Activated CD4-positive, CD25-positive, alpha-beta regulatory T cell treated with anti-CD3 and anti-CD28 coated beads, Interleukin-2, amount 50 U/mL, for 72 hours (primary cell): ENCODE measurements around the gene SMS.
"Not testable (repeated sequence)": the region's sequence is repeated elsewhere in the genome, so short reads cannot be mapped to it uniquely, and the experiment has no call there.

Source experiments
- DNase-seq: peaks from one replicate; pipeline ENCODE4 v3.0.0; 2021

The SMS gene

DNA sequence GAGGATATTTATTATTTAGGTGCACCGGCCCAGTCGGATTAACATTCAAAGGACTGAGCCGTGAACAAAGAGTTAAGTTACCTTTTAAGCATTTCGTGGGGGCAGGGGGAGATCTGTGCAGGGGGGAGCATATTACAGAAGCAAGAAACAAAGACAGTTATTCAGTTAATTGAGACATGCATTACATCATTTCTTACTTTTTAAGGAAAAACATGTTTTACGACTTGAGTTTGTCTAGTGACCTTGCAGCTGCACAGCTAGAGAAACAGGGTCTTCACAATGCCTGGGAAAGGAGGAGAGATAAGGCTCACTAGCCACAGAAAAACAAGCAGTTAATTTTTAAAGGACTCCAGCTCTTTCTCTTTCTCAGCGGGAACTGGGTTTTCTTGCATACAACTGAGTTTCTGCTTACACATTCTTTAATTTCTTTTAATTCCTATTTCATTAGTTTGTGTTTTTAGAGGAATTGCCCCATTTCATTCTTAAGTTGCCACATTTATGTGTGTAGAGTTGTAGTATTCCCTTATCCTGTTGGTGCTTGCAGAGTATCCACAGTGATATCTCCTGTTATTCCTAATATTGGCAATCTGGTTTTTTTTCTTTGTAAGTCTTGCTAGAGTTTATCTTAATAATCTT lies 12.8 kb downstream of the SMS start:
- DNase-seq = not testable (repeated sequence)

DNA sequence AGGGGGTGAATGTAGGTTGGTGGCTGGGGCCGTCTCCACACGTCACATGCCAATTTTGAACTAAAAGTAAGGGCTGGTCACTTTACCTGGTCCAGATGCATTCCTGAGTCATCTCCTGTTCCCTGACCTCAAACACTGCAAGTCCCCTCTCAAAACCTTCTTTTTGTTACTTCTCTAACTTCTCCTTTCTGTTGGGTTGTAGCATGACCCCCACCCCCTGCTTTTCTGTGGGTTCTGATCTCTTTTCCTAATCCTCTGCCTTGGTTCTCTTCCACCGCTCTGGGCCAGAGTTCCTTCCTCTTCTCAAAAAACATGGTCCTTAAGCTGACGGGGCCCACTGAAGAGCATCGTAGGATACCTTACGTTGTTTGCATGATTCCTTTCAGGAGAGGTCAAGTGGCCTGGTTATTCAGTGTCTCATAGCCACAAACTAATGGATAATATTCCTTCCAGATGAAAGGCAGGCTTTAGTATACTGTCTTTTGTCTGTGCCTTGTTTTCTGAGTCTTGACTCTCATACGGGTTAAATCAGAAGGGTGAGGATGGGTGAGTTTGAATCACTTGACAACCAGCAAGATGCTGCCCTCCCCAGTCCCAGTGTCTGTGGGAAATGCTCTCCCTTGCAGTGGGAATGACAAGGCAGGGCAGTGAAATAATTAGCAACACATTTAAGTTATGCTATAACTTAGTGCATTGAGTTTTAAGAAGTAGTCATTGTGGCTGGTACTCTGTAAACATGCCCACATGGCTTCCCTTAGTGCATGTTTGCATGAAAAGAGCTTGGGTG lies 15.1 kb downstream of the SMS start:
- DNase-seq = no peak

DNA sequence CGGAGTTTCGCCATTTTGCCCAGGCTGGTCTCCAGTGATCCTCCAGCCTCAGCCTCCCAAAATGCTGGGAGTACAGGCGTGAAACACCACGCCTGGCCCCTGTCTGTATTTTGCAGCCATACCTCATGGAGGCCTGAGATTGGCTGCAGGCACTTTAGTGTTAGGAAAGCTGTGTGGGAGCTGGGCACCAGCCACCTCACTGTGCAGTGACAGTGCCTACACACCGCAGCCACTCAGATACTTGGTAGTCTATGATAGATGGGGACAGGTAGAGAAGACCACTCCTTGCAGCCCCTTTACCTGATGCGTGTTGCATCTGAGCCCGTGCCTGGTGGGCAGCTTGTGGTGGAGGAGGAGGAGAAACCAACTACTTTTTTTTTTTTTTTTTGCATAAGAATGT lies 16.3 kb downstream of the SMS start:
- DNase-seq = no peak

DNA sequence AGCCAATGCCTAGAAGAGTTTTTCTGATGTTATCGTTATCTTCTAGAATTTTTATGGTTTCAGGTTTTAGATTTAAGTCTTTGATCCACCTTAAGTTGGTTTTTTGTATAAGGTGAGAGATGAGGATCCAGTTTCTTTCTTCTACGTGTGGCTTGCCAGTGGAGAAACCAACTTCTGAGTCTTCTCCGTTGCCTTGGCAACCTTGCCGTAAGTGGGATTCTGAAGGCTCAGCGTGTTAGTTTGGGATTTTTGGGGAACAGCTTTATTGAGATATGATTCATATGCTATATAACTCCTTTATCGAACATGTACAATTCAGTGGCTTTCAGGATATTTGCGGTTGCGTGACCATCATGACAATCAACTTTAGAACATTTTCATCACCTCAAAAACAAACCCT lies 17.7 kb downstream of the SMS start:
- DNase-seq = no peak

DNA sequence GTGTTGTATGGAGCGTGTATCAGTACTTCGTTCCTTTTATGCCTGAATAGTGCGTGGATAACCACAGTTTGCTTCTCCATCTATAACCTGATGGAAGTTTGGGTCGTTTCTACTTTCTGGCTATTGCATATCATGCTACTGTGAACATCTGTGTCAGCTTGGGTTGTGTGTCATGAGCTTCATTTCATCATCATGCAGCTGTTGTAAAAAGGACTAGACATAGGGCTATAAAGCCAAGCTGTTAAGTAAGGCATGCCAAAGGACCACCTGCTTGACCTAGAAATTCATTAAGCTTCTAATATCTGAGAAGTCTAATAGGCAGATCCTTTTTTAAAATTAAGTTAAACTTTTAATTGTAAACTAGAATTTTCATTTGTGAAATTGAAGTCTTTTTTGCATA lies 18.4 kb downstream of the SMS start:
- DNase-seq = no peak

DNA sequence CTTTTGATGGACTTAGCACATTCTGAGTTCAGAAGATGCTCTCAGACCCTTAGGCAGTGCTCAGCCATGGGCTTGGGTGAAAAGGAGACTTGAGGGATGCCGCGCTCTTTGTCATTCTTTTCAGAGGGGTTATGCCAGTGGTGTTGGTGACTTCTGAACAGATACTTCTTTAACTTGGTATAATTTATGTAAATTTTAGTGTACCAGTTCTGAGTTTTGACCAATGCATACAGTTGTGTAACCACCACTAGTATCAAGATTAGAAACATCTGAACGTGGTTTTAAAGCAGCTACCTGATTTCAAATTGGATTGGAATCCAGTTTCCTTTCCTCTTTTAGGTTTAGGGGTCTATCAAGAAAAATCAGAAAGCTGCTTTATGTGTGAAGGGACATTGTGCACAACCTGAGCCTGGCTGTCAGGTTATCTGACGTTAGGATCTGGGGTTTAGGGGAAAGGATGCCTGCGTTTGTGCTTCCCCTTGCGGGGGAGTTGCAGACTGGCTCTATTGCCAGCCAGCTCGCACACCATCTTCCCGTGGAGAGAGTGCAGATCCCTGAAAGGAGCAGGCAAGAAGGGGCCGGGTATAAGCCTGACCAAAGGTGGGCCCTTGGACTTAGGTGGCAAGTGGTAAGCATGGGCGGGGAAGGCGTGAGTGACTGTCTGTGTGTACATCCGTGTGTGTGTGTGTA lies 19.0 kb downstream of the SMS start:
- DNase-seq = no peak

DNA sequence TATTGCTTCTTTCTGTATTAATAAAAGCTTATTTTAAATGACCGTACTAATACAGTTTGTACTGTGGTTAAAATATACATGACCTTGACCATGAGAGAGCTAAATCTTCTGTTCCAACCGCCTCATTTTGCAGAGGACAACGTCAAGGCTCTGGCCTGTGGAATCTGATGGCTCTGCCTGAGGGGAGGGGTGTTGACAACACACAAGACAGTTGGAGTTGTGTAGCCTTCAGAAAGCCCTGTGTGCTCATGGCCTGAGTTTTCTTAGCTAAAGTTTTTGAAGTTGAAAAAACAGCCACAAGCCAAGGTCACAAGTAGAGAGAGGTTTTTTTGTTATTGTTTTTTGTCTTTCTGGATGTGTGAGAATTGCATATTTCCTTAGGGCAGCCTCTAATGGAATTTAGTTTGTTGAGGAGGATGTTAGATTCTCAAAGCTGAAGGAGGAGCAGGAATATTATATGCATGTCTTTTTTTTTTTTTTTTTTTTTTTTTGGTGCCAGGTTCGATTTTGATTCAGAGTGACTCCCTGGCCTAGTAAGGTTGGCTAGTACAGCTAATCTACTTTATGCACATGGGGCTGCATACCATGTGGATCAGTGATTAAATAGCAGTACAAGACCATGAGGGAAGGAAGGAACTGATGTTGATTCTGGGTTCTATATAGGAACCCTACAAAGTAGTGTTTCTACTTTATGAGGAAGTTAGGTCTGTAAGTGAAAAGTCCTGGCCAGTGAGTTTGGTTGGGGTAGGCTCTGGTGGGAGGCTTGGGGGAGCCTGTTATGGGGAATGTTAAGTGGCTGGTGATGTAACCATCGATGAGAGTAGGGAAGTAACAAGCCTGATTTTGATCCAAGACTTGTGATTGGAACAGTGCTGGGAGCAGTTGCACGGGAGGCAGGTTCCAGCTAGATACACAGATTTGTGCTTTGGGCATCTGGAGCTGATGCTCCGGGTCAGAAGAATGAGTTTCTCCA lies 20.3 kb downstream of the SMS start:
- DNase-seq = no peak

DNA sequence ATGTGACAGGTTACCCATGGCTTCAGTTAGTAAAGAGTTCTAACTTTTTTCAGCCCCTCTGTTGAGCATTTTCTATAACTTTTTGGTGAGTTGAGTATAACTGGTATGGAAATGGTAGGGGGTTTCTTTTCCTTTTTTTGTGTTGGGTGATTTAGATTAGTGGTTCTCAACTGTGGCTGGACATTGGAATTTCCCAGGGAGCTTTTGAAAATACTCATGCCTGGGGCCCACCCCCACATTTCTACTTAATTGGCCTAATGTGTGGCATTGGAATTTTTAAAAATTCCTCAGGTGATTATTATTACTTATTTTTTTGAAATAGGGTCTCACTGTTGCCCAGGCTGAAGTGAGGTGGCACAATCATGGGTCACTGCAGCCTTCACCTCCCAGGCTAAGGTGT lies 21.9 kb downstream of the SMS start:
- DNase-seq = no peak

DNA sequence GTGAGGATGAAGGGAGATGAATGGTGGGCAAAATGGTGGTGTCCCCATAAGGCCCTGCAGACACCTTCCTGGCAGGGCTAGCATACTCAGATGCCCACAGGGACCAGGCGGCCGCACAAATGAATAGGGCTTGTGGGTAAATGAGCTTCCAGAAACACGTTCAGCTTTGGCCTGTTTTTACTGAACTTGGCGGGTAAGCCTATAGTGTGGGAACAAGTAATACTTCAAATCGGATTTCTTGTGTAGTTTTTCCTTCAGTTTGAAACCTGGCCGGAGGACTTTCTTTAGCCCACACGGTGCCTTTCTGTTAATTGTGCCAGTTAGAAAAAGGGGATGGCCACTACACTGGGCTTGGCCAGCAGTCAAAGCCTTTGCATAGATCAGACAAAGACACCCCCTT lies 22.8 kb downstream of the SMS start:
- no peak for DNase-seq

DNA sequence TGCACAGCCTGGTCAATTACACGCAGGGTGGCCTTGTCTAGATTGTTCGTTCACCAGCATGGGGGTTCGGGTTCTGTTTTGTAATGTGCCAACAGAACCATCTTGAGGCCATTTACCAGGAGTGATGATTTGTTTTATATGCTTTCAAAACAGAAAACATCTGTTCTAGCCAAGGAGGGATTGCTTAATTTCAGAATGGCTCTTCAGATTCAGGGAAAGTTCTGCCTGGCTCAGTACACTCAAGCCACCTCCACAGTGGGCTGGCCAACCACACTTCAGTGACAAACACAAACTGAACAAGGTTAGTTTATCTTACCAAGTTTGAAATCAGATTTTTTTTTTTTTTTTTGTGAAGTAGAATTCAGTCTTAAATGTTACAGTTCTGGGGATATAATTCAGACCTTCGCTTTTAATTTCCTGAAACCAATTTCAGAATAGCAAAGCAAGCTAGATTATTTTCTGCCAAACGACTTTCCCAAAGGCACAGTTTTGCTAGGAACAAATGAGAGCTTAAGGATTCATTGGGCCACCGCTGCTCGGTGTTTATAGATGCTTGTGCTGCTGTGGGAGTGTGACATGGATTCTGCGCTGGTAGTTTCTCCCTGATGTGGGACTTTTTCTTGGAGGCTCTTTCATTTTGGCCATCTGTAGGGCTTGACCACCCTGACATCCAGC lies 23.4 kb downstream of the SMS start:
- DNase-seq = no peak

DNA sequence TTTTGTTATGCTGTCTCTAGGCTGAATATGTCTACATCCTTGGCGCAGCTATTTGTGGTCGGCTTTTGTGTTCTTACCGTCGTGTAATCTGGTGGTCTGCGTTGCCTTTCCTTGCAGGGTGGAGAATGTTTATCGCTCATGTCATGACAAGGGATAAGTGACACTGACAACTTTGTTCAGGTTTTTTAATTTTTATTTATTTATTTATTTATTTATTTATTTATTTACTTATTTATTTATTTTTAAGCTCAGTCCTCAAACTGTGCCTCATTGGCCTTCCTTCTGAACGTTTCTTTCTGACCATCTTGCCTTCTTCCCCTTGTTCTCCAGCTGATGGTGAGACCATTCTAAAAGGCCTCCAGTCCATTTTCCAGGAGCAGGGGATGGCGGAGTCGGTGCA lies 26.4 kb downstream of the SMS start:
- DNase-seq = no peak

DNA sequence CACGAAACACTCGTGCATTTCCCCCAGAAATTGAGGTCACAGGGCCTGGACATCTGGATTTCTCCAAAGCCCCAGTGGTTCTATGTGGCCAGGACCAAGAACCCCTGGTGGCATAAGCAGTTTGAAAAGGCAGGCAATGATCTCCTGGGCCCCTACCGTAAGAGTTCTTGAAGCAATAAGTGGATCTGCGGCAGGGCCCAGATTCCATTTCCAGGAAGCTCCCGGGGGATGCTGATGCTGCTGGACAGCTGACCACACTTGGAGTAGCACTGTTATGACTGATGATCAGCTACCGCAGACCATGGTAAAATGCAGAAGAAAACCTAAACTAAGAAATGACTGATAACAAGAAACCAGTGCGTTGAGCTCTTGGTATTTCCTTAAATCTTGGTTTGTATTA lies 27.8 kb downstream of the SMS start:
- DNase-seq = no peak

DNA sequence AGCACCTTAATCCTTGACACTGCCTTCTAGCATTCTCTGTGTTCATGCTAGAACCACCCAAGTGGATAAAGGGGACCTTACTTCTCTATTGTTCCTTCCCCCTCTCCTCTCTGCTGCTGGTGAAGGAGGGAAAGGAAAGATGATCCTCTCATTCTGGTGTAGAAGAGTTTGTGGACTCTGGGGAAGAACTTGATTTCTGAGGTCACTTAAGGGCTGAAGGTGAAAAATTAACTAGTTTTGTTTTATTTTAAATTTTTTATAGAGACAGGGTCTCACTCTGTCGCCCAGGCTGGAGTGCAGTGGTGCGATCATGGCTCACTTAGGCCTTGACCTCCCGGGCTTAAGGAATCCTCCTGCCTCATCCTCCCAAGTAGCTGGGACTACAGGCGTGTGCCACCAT lies 29.8 kb downstream of the SMS start:
- DNase-seq = no peak

DNA sequence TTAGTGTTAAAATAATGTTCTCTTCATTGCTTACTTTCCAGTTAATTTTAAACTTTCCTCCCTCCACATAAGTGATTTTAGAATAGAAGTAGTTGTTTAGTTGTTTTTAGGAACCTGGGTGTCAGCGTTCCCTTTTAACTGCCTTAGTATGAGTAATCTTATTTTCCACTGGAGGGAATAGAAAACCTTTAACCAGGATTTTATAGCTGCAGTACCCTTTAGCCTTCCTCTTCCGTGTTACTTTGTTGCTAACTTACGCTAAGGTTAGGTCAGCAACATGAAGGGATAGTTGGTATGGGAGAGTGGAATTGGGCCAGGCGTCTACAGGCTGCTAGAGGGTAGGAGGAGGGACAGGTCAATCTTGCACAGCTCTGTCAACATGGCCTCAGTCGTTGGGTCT lies 31.5 kb downstream of the SMS start:
- no peak for DNase-seq

DNA sequence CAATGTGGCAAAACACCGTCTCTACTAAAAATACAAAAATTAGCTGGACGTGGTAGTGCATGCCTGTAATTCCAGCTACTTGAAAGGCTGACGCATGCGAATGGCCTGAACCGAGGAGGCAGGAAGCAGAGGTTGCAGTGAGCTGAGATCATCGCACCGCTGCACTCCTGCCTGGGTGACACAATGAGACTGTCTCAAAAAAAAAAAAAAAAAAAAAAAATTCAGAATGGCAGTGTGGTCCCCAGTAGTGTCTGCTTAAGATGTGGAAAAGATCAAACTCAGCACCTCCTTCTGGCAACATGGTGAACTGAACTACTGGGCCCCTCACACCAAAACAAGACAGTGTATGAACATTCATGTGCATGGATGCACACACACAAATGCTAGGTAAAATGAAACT lies 32.2 kb downstream of the SMS start:
- no peak for DNase-seq

DNA sequence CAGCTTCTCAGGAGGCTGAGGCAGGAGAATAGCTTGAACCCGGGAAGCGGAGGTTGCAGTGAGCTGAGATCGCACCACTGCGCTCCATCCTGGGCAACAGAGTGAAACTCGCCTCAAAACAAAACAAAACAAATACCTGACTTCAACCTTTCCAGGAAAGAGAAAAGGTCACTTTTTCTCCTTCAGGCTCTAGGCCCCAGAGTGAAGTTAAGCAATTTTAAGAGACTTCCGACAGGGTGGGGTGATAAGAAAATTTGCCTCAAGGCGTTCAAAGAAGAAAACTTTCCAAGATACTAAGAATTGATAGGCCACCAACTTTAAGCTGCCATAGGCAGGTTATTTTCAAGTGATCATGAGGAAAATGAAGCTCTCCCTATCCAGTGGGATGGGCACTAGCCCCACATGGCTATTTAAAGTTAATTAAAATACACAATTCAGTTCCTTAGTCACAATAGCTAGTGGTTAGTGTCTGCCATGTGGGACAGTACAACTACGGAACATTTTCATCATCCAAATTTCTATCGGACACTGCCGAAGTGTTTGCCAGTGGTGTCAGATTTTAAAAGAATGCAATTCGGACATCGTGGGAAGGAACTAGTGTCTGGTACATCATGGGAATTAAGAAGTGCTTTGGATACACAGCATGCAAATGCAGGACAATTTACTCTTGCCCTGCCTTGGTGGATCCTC lies 33.0 kb downstream of the SMS start:
- no peak for DNase-seq

DNA sequence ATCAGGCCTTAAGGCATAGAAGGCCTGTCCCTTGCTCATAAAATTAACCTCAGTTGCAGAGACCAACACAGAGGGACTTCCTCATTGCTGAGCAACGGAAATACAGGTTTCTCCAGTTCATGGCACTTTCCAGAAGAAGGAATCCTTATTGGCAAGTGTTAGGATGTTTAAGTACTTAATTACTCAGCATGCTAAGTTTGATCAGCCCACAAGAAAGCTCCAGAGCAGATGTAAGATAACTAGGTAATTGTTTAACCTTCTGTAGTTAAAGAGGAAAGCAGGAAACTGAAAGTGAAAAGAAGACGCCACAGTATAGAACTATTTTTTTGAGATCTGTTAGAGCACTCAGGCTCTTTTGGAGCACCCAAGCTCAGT lies 33.5 kb downstream of the SMS start:
- DNase-seq = no peak

DNA sequence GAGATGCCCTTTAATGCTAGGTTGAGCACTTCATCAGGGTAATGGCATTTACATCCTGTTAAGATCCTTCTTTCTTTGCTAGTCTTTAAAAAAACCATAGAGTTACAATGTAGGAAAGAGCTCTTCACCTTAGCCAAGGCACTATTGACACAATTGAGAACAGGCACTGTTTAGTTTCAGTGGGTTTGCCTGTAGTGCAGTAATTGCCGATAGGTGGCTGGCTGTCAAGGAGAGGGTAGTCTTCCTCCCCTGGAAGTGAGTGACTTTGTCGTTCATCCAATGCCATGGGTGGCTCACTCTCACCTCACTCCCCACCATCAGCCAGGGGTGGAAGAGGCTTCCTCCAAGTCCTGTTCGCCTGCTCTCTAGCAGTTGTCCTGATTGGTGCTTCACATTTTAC lies 34.7 kb downstream of the SMS start:
- no peak for DNase-seq

DNA sequence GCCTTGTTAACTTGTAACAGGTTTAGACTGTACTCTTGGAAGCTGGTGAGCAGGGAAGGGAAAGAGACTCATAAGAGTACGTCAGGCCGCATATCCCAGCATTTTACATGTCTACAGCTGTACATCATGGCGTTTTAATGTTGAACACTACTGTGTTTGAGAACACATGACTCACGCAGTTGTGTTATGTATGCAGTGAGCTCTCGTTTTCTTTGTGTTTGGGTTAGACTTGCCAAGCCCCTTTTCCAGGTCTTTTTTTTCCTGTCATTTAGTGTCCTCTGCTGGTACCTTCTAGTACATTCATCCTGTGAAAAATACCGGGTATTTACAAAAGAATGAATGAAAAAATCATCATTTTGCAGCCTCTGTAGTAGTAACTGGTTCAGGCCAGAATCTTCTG lies 35.3 kb downstream of the SMS start:
- no peak for DNase-seq

DNA sequence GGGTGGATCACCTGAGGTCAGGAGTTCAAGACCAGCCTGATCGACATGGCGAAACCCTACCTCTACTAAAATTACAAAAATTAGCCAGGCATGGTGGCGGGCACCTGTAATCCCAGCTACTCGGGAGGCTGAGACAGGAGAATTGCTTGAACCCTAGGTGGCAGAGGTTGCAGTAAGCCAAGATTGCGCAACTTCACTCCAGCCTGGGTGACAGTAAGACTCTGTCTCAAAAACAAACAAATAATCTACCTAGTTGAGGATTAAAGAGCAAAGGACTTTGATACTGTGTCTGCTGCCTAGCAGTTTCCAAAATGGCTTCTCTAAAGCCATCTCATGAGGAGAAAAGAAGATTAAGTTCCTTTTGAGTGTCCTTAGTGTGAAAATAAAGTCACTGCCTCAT lies 37.8 kb downstream of the SMS start:
- DNase-seq = no peak

DNA sequence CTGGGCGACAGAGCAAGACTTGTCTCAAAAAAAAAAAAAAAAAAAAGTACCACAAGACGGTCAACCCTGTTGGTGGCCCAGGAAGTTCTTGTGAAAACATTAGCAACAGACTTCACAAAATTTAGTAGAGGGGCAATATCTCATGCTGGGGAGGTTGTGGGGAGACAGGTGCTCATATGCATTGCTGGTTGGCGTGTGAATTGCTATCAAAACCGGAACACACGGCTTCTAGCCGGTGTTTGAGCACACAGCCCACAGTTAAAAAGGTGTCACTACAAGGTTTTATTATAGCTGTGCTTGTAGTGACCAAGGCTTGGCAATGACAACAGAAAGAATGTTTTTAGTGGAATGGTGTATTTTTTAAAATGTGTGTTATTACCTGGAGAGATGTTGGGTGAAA lies 41.8 kb downstream of the SMS start:
- DNase-seq = no peak

DNA sequence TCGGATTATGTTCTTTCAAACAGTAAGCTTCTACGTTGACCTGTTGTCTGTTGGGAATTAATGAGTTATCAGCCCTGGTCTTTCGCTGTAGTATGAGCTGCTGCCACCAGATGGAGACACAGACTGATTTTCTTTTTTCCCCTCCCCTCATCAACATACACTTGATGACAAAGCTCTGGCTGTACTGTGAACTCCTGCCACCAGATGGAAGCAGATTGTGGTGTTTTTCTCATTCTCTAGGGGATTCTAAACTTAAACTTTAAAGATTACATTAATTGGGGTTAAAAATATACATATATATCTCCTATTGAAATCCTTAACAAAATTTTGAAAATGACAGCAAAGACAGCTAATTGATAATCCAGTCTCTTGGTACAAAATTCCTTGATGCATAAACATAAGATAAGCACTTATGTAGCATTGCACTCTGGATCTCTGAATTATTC lies 44.8 kb downstream of the SMS start:
- peak; percentile 59 for DNase-seq
